NCI-H82 treated with DMSO at 0.1 percent for 48 hours (cell line): ENCODE measurements around the gene UGGT2.
"Not testable (repeated sequence)": the region's sequence is repeated elsewhere in the genome, so short reads cannot be mapped to it uniquely, and the experiment has no call there.

Experiments
- DNase-seq: peaks from one replicate; lab custom pipeline; 2025; ENCODE audit not compliant: unreplicated experiment; lab: John Stamatoyannopoulos, UW

Gene UGGT2

GRCh38 chr13:96053003-96053703 lies at the start of gene UGGT2:
Gene UGGT2 (minus strand): TSS chr13:96053401. CDS start chr13:96053312, 89 bp downstream.
- peak; percentile 75 for DNase-seq

GRCh38 chr13:96100457-96101220 lies 47.4 kb upstream of the UGGT2 start:
- no peak for DNase-seq

- DNase-seq: no peak
Observed at GRCh38 chr13:96093296-96094006, 40.2 kb upstream of the UGGT2 start.

GRCh38 chr13:96091164-96092117 lies 38.2 kb upstream of the UGGT2 start:
- peak; percentile 54 for DNase-seq

GRCh38 chr13:96090240-96091101 lies 37.3 kb upstream of the UGGT2 start:
- no peak for DNase-seq

- no peak for DNase-seq
Observed at GRCh38 chr13:96089749-96090239, 36.6 kb upstream of the UGGT2 start, which contains the start of gene HS6ST3. Gene HS6ST3 (plus strand): TSS chr13:96090107.

GRCh38 chr13:96089139-96089538 lies 35.9 kb upstream of the UGGT2 start:
- DNase-seq: no peak

GRCh38 chr13:96086736-96087135 lies 33.5 kb upstream of the UGGT2 start:
- DNase-seq: no peak

GRCh38 chr13:96082640-96083039 lies 29.4 kb upstream of the UGGT2 start:
- no peak for DNase-seq

GRCh38 chr13:96081888-96082287 lies 28.7 kb upstream of the UGGT2 start:
- DNase-seq: no peak

GRCh38 chr13:96080676-96081075 lies 27.5 kb upstream of the UGGT2 start:
- no peak for DNase-seq

GRCh38 chr13:96075953-96076543 lies 22.8 kb upstream of the UGGT2 start:
- DNase-seq: no peak

GRCh38 chr13:96072392-96072791 lies 19.2 kb upstream of the UGGT2 start:
- no peak for DNase-seq

GRCh38 chr13:96071504-96071903 lies 18.3 kb upstream of the UGGT2 start:
- no peak for DNase-seq

- DNase-seq: no peak
Observed at GRCh38 chr13:96068729-96069128, 15.5 kb upstream of the UGGT2 start.

GRCh38 chr13:96065849-96066248 lies 12.6 kb upstream of the UGGT2 start:
- DNase-seq: no peak

GRCh38 chr13:96052656-96053002 lies 572 bp downstream of the UGGT2 start:
- peak; percentile 17 for DNase-seq

- DNase-seq: not testable (repeated sequence)
Observed at GRCh38 chr13:96051946-96052345, 1.3 kb downstream of the UGGT2 start.

GRCh38 chr13:96051491-96051890 lies 1.7 kb downstream of the UGGT2 start:
- DNase-seq: not testable (repeated sequence)
